Neural crest cell (in vitro differentiated cells): ENCODE data around the gene ZNF460. TPM values are rescaled to one million over a fixed set of nuclear protein-coding genes. Genes with fewer than 3 reads are reported as not detected.

ENCODE experiments used
- DNase-seq: peaks from one replicate; pipeline ENCODE4 v3.0.0; 2021; ENCODE audit warnings: low read depth, mixed read lengths, low spot score
- H3K27ac Mint-ChIP-seq: one replicate; pipeline ENCODE4 v1.8.0; 2021; ENCODE audit warnings: mild to moderate bottlenecking, mixed read lengths; ENCODE audit not compliant: unreplicated experiment
- H3K27me3 Mint-ChIP-seq: 2 replicates; pipeline ENCODE4 v1.8.0; 2021; ENCODE audit warnings: low read depth, mild to moderate bottlenecking, mixed read lengths
- H3K36me3 Mint-ChIP-seq: 2 replicates; pipeline ENCODE4 v1.8.0; 2021; ENCODE audit warnings: low read depth, mild to moderate bottlenecking, mixed read lengths
- H3K4me1 Mint-ChIP-seq: 2 replicates; pipeline ENCODE4 v1.8.0; 2021; ENCODE audit warnings: mixed read lengths
- H3K4me3 Mint-ChIP-seq: one replicate; pipeline ENCODE4 v1.8.0; 2021; ENCODE audit warnings: mild to moderate bottlenecking, mixed read lengths
- H3K9me3 Mint-ChIP-seq: 2 replicates; pipeline ENCODE4 v1.8.0; 2021; ENCODE audit warnings: mixed read lengths
- CTCF ChIP-seq: fragments of 200-600 bp; sonication (generic); conservative IDR thresholded peaks from 2 replicates; pipeline ENCODE4 v1.5.0; 2021; ENCODE audit warnings: antibody characterized with exemption, mild to moderate bottlenecking
- total RNA-seq: library from RNA; stranded (reverse); gene quantifications from 2 replicates; pipeline ENCODE4 v1.2.1, GENCODE V29; 2021

Gene ZNF460
- total RNA-seq, 1 donor from 2014 or later = 58.5 TPM

GRCh38 chr19:57282011-57282643 lies 1.8 kb downstream of the ZNF460 start:
- H3K27me3 Mint-ChIP-seq = no peaks in the 10 kb centered on the region
- peak overlapping the region; percentile 63 for H3K27ac Mint-ChIP-seq
- no peak for DNase-seq
- peaks cover 19% of the 10 kb centered on the region for H3K4me1 Mint-ChIP-seq
- no peak for TF ChIP-seq CTCF
- peaks cover 13% of the 10 kb centered on the region for H3K36me3 Mint-ChIP-seq
- H3K4me3 Mint-ChIP-seq = no peak overlapping the region
- H3K9me3 Mint-ChIP-seq = no peaks in the 10 kb centered on the region

GRCh38 chr19:57288373-57288772 lies 8.1 kb downstream of the ZNF460 start:
- no peaks in the 10 kb centered on the region for H3K27me3 Mint-ChIP-seq
- H3K4me1 Mint-ChIP-seq = no peaks in the 10 kb centered on the region
- H3K4me3 Mint-ChIP-seq = no peak overlapping the region
- no peak for DNase-seq
- H3K36me3 Mint-ChIP-seq = peaks cover 55% of the 10 kb centered on the region
- no peak for TF ChIP-seq CTCF
- no peak overlapping the region for H3K27ac Mint-ChIP-seq
- H3K9me3 Mint-ChIP-seq = no peaks in the 10 kb centered on the region

- no peak overlapping the region for H3K4me3 Mint-ChIP-seq
- peaks cover 68% of the 10 kb centered on the region for H3K36me3 Mint-ChIP-seq
- peaks cover 6% of the 10 kb centered on the region for H3K9me3 Mint-ChIP-seq
- no peaks in the 10 kb centered on the region for H3K27me3 Mint-ChIP-seq
- H3K4me1 Mint-ChIP-seq = no peaks in the 10 kb centered on the region
- no peak overlapping the region for H3K27ac Mint-ChIP-seq
- no peak for DNase-seq
- TF ChIP-seq CTCF = no peak
Observed at GRCh38 chr19:57290970-57291369, 10.7 kb downstream of the ZNF460 start.

GRCh38 chr19:57292547-57292946 lies 12.3 kb downstream of the ZNF460 start:
- H3K27me3 Mint-ChIP-seq = no peaks in the 10 kb centered on the region
- no peak overlapping the region for H3K27ac Mint-ChIP-seq
- peaks cover 70% of the 10 kb centered on the region for H3K36me3 Mint-ChIP-seq
- no peak for DNase-seq
- TF ChIP-seq CTCF = no peak
- no peak overlapping the region for H3K4me3 Mint-ChIP-seq
- peaks cover 6% of the 10 kb centered on the region for H3K9me3 Mint-ChIP-seq
- H3K4me1 Mint-ChIP-seq = no peaks in the 10 kb centered on the region

GRCh38 chr19:57293719-57294118 lies 13.4 kb downstream of the ZNF460 start:
- H3K4me3 Mint-ChIP-seq = no peak overlapping the region
- no peak for TF ChIP-seq CTCF
- H3K9me3 Mint-ChIP-seq = peaks cover 6% of the 10 kb centered on the region

More at GRCh38 chr19:57293719-57294118, 13.4 kb downstream of the ZNF460 start:
- H3K36me3 Mint-ChIP-seq = peaks cover 72% of the 10 kb centered on the region
- no peaks in the 10 kb centered on the region for H3K4me1 Mint-ChIP-seq
- H3K27me3 Mint-ChIP-seq = no peaks in the 10 kb centered on the region
- H3K27ac Mint-ChIP-seq = no peak overlapping the region
- DNase-seq = no peak
